22Rv1 (cell line): ENCODE measurements around the gene RARS2.

Experiments
- CTCF ChIP-seq: fragments of 450-650 bp; IDR thresholded peaks from 2 replicates; pipeline ENCODE4 v1.5.1; 2017; ENCODE audit warnings: mild to moderate bottlenecking
- ZFX ChIP-seq: fragments of 450-650 bp; IDR thresholded peaks from 2 replicates; pipeline ENCODE4 v1.6.1; 2017; ENCODE audit warnings: antibody characterized with exemption, borderline replicate concordance

- TF ChIP-seq CTCF = no peak
- no peak for TF ChIP-seq ZFX
Measured at GRCh38 chr6:87572883-87573282, 16.9 kb downstream of the RARS2 start.
